HCT116 (cell line): Measurements from ENCODE around the gene SEPTIN11. TPM values are rescaled to one million over a fixed set of nuclear protein-coding genes. Genes with fewer than 3 reads are reported as not detected.

Source experiments
- ATAC-seq: fragments of 200-7000 bp; cut with Tn5 transposase; 2 replicates; pipeline ENCODE4 v1.9.1; 2020; ENCODE audit warnings: mild to moderate bottlenecking, moderate library complexity
- BruUV-seq: library from RNA; stranded (reverse); fragments of 400-500 nt; replicated peaks from 2 replicates; lab custom pipeline; 2021; lab: Mats Ljungman, UMichigan
- CTCF ChIA-PET: fragments of 300-600 bp; sonication (Branson Sonifier 250); formaldehyde crosslinking; loops from one replicate; lab custom pipeline; 2021; ENCODE audit warnings: antibody characterized with exemption; lab: Charles Lee
- POLR2A ChIA-PET: fragments of 300-600, 350-600 bp; sonication (Branson Sonifier 250); formaldehyde crosslinking; loops from one replicate; lab custom pipeline; 2021; ENCODE audit warnings: antibody characterized with exemption; lab: Charles Lee
- RAD21 ChIA-PET, 2 experiments: fragments of 300-600 bp; sonication (Branson Sonifier 250); formaldehyde crosslinking; loops; one replicate each; lab custom pipeline; 2023; ENCODE audit warnings: low total read pairs in 2 of 2; ENCODE audit not compliant: uncharacterized antibody in 2 of 2, unreplicated experiment in 2 of 2, low non-redundant PET in 1 of 2; lab: Charles Lee
- DNase-seq: peaks from one replicate; pipeline ENCODE4 v3.0.0-alpha.2; 2010; ENCODE audit warnings: low read depth, low spot score
- H2AFZ ChIP-seq: fragments of 200-600 bp; shearing (Covaris generic), sonication (generic); 2 replicates; pipeline ENCODE4 v1.6.1; 2017; ENCODE audit warnings: low read depth, mixed run types, mixed read lengths, antibody characterized with exemption, low read length; ENCODE audit not compliant: poor library complexity, severe bottlenecking
- H3K27ac ChIP-seq: 2 replicates; pipeline ENCODE4 v1.5.1; 2012; ENCODE audit warnings: low read depth, low read length
- H3K27me3 ChIP-seq: fragments of 200-600 bp; sonication (generic); 2 replicates; pipeline ENCODE4 v1.6.1; 2016; ENCODE audit warnings: mixed run types, low read length, mixed read lengths; ENCODE audit not compliant: insufficient read depth
- H3K36me3 ChIP-seq, 2 experiments: fragments of 200-500 bp in 1 of 2; fragments of 200-600 bp in 1 of 2; sonication (Bioruptor generic) in 1 of 2; sonication (generic) in 1 of 2; 2 replicates each; pipeline versions ENCODE4 v1.5.1 to v1.6.1; 2014 to 2016; ENCODE audit warnings: low read length in 2 of 2, inconsistent platforms in 1 of 2, mixed read lengths in 1 of 2, mixed run types in 1 of 2; ENCODE audit not compliant: insufficient read depth in 2 of 2, control insufficient read depth in 1 of 2
- H3K4me1 ChIP-seq, 2 experiments: fragments of 200-600 bp in 1 of 2; sonication (generic) in 1 of 2; 2 replicates each; pipeline versions ENCODE4 v1.5.1 to v1.6.1; 2012 to 2017; ENCODE audit warnings: low read length in 2 of 2, inconsistent platforms in 1 of 2, mild to moderate bottlenecking in 1 of 2, mixed read lengths in 1 of 2, mixed run types in 1 of 2, moderate library complexity in 1 of 2; ENCODE audit not compliant: insufficient read depth in 2 of 2, control insufficient read depth in 1 of 2
- H3K4me2 ChIP-seq: fragments of 200-600 bp; sonication (generic); 2 replicates; pipeline ENCODE4 v1.6.1; 2017; ENCODE audit warnings: mixed run types, low read length, mixed read lengths
- H3K4me3 ChIP-seq, 2 experiments: fragments of 200-600 bp in 1 of 2; sonication (generic) in 1 of 2; replicated peaks in 1 of 2; 2 replicates each; pipeline ENCODE4 v1.5.1; 2011 to 2016; ENCODE audit warnings: low read length in 2 of 2, control low read depth in 1 of 2, low read depth in 1 of 2, mild to moderate bottlenecking in 1 of 2, mixed read lengths in 1 of 2, mixed run types in 1 of 2
- H3K79me2 ChIP-seq: fragments of 200-600 bp; sonication (generic); 2 replicates; pipeline ENCODE4 v1.6.1; 2017; ENCODE audit warnings: mild to moderate bottlenecking, mixed run types, low read length, moderate library complexity, mixed read lengths; ENCODE audit not compliant: insufficient read depth
- H3K9ac ChIP-seq: fragments of 200-600 bp; sonication (generic); 2 replicates; pipeline ENCODE4 v1.6.1; 2016; ENCODE audit warnings: low read length, mixed read lengths
- H3K9me2 ChIP-seq: fragments of 200-600 bp; sonication (generic), shearing (Covaris generic); 2 replicates; pipeline ENCODE4 v1.6.1; 2017; ENCODE audit warnings: mixed run types, mild to moderate bottlenecking, moderate library complexity; ENCODE audit not compliant: insufficient read depth
- H3K9me3 ChIP-seq, 2 experiments: fragments of 200-500 bp in 1 of 2; fragments of 200-600 bp in 1 of 2; sonication (Bioruptor generic) in 1 of 2; sonication (generic) in 1 of 2; 2 replicates each; pipeline ENCODE4 v1.6.1; 2014 to 2017; ENCODE audit warnings: low read length in 2 of 2, mixed read lengths in 2 of 2, inconsistent platforms in 1 of 2, low read depth in 1 of 2, mild to moderate bottlenecking in 1 of 2, mixed run types in 1 of 2, moderate library complexity in 1 of 2; ENCODE audit not compliant: control insufficient read depth in 1 of 2, insufficient read depth in 1 of 2
- H4K20me1 ChIP-seq: fragments of 200-600 bp; sonication (generic), shearing (Covaris generic); 2 replicates; pipeline ENCODE4 v1.6.1; 2017; ENCODE audit warnings: mixed run types, mild to moderate bottlenecking, moderate library complexity; ENCODE audit not compliant: insufficient read depth
- CBX3 ChIP-seq: IDR thresholded peaks from 2 replicates; pipeline ENCODE4 v1.6.1; 2012; ENCODE audit warnings: low read depth
- ELF1 ChIP-seq: IDR thresholded peaks from 2 replicates; pipeline ENCODE4 v1.6.1; 2012; ENCODE audit warnings: low read depth, borderline replicate concordance
- FOSL1 ChIP-seq: IDR thresholded peaks from 2 replicates; pipeline ENCODE4 v1.6.1; 2012; ENCODE audit warnings: low read depth
- POLR2A ChIP-seq: IDR thresholded peaks from 2 replicates; pipeline ENCODE4 v1.7.0; 2011; ENCODE audit warnings: borderline replicate concordance; ENCODE audit not compliant: insufficient read depth, insufficient read length; ENCODE audit errors: extremely low read depth
- POLR2AphosphoS5 ChIP-seq: IDR thresholded peaks from 2 replicates; pipeline ENCODE4 v1.6.1; 2011; ENCODE audit warnings: mild to moderate bottlenecking, low read depth, low read length, moderate library complexity
- SP1 ChIP-seq: IDR thresholded peaks from 2 replicates; pipeline ENCODE4 v1.6.1; 2012; ENCODE audit warnings: low read depth
- SRF ChIP-seq: IDR thresholded peaks from 2 replicates; pipeline ENCODE4 v1.6.1; 2012; ENCODE audit warnings: low read depth
- TCF7L2 ChIP-seq: IDR thresholded peaks from 2 replicates; pipeline ENCODE4 v1.7.0; 2011; ENCODE audit warnings: borderline replicate concordance, inconsistent platforms; ENCODE audit not compliant: insufficient read depth, insufficient read length; ENCODE audit errors: extremely low read depth
- YY1 ChIP-seq: IDR thresholded peaks from 2 replicates; pipeline ENCODE4 v1.6.1; 2011; ENCODE audit warnings: low read length, low read depth, moderate library complexity, mild to moderate bottlenecking; ENCODE audit not compliant: insufficient replicate concordance; ENCODE audit errors: extremely low read depth
- ZFX ChIP-seq: fragments of 450-650 bp; IDR thresholded peaks from 2 replicates; pipeline ENCODE4 v1.6.1; 2017
- ZNF274 ChIP-seq: fragments of 200-500 bp; sonication (Bioruptor generic); IDR thresholded peaks from 2 replicates; pipeline ENCODE4 v1.6.1; 2014; ENCODE audit warnings: mild to moderate bottlenecking, low read depth, low read length, inconsistent platforms
- intact Hi-C: fragments of 100-400 bp; cut with micrococcal nuclease; formaldehyde crosslinking; loops from 2 replicates; pipeline ENCODE4 v1.10.0; 2022
- total RNA-seq: library from RNA; stranded (reverse); gene quantifications from one replicate; pipeline ENCODE4 v1.2.1, GENCODE V29; 2021; ENCODE audit not compliant: unreplicated experiment
- TF ChIP-seq, protein P1 (sequence below): IDR thresholded peaks from 2 replicates; pipeline ENCODE4 v1.6.1; 2012
- TF ChIP-seq, protein P2 (sequence below): IDR thresholded peaks from 2 replicates; pipeline ENCODE4 v1.6.1; 2011; ENCODE audit warnings: mild to moderate bottlenecking, low read length, moderate library complexity; ENCODE audit not compliant: insufficient replicate concordance; ENCODE audit errors: extremely low read depth
- TF ChIP-seq, protein P3 (sequence below): IDR thresholded peaks from 2 replicates; pipeline ENCODE4 v1.6.1; 2012; ENCODE audit warnings: low read depth

SEPTIN11 gene
- total RNA-seq, 1 experiment from 2014 or later = 94.4 TPM

DNA sequence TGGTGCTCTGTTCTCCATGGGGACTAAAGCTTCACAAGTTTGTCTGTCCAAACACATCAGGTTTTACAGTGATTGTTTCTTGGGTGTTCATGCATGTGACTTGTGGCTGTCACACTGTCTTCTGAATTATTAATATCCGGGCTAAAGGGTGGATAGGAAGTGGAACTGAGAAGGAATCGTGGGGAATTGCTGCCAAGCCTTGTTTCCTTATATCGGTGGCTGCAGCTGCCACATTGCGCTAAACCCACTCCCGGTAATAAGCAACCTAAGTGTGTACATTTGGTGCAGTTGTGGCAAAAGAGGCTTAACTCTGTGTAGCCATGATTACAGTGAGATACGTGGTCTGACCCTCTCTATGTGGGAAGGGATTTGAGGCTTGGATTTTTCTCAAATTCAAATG lies 30.7 kb downstream of the SEPTIN11 start:
- Histone ChIP-seq H3K27me3 (no peaks in the 10 kb centered on the region), H3K9ac (no peak overlapping the region), H3K4me1 (peaks cover 0 to 18% of the 10 kb centered on the region in 2 experiments; a peak in 2 of 4 replicates), H3K9me3 (no peaks in the 10 kb centered on the region), H3K79me2 (peaks cover 59% of the 10 kb centered on the region), H3K4me2 (no peak overlapping the region), H3K9me2 (no peaks in the 10 kb centered on the region), H3K27ac (no peak overlapping the region), H3K4me3 (no peak overlapping the region), H4K20me1 (peaks cover 8% of the 10 kb centered on the region; the same call in 1 of the 2 replicates), H3K36me3 (no peaks in the 10 kb centered on the region), H2AFZ (no peak overlapping the region)
- BruUV-seq = no TSS peak
- ChIA-PET CTCF (no interaction called here), RAD21 (no interaction called here), POLR2A (no interaction called here)
- TF ChIP-seq SP1 = no peak
- TF ChIP-seq, protein P1, sequence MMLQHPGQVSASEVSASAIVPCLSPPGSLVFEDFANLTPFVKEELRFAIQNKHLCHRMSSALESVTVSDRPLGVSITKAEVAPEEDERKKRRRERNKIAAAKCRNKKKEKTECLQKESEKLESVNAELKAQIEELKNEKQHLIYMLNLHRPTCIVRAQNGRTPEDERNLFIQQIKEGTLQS = no peak
- TF ChIP-seq, protein P2, sequence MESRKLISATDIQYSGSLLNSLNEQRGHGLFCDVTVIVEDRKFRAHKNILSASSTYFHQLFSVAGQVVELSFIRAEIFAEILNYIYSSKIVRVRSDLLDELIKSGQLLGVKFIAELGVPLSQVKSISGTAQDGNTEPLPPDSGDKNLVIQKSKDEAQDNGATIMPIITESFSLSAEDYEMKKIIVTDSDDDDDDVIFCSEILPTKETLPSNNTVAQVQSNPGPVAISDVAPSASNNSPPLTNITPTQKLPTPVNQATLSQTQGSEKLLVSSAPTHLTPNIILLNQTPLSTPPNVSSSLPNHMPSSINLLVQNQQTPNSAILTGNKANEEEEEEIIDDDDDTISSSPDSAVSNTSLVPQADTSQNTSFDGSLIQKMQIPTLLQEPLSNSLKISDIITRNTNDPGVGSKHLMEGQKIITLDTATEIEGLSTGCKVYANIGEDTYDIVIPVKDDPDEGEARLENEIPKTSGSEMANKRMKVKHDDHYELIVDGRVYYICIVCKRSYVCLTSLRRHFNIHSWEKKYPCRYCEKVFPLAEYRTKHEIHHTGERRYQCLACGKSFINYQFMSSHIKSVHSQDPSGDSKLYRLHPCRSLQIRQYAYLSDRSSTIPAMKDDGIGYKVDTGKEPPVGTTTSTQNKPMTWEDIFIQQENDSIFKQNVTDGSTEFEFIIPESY = no peak
- no peak for TF ChIP-seq SRF
- no peak for TF ChIP-seq ELF1
- TF ChIP-seq POLR2A = no peak
- no peak for TF ChIP-seq YY1
- TF ChIP-seq POLR2AphosphoS5 = no peak
- TF ChIP-seq ZFX = no peak
- no peak for TF ChIP-seq CBX3
- no peak for TF ChIP-seq FOSL1
- TF ChIP-seq TCF7L2 = no peak
- TF ChIP-seq, protein P3, sequence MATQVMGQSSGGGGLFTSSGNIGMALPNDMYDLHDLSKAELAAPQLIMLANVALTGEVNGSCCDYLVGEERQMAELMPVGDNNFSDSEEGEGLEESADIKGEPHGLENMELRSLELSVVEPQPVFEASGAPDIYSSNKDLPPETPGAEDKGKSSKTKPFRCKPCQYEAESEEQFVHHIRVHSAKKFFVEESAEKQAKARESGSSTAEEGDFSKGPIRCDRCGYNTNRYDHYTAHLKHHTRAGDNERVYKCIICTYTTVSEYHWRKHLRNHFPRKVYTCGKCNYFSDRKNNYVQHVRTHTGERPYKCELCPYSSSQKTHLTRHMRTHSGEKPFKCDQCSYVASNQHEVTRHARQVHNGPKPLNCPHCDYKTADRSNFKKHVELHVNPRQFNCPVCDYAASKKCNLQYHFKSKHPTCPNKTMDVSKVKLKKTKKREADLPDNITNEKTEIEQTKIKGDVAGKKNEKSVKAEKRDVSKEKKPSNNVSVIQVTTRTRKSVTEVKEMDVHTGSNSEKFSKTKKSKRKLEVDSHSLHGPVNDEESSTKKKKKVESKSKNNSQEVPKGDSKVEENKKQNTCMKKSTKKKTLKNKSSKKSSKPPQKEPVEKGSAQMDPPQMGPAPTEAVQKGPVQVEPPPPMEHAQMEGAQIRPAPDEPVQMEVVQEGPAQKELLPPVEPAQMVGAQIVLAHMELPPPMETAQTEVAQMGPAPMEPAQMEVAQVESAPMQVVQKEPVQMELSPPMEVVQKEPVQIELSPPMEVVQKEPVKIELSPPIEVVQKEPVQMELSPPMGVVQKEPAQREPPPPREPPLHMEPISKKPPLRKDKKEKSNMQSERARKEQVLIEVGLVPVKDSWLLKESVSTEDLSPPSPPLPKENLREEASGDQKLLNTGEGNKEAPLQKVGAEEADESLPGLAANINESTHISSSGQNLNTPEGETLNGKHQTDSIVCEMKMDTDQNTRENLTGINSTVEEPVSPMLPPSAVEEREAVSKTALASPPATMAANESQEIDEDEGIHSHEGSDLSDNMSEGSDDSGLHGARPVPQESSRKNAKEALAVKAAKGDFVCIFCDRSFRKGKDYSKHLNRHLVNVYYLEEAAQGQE = no peak
- TF ChIP-seq ZNF274 = no peak
- DNase-seq (no peak), ATAC-seq (no peak)
- intact Hi-C loops = no loop called here
